K562 (cell line): Measurements from ENCODE around the gene TRIM33. TPM values are rescaled to one million over a fixed set of nuclear protein-coding genes. Genes with fewer than 3 reads are reported as not detected.

Source experiments
- AFF4 ChIP-seq: sonication (generic); formaldehyde crosslinking; IDR thresholded peaks from 2 replicates; pipeline ENCODE4 v1.8.0; 2023; ENCODE audit warnings: mild to moderate bottlenecking, missing genetic modification reagents
- ARID1B ChIP-seq: fragments of 450-650 bp; IDR thresholded peaks from 2 replicates; pipeline ENCODE4 v1.6.1; 2016; ENCODE audit warnings: antibody characterized with exemption, mild to moderate bottlenecking, inconsistent platforms
- BHLHE40 ChIP-seq: IDR thresholded peaks from 2 replicates; pipeline ENCODE4 v1.6.1; 2011; ENCODE audit warnings: low read length, improper control_type of control experiment
- GTF2B ChIP-seq: IDR thresholded peaks from 2 replicates; pipeline ENCODE4 v1.6.1; 2011; ENCODE audit not compliant: insufficient read length; ENCODE audit errors: extremely low read depth
- HMBOX1 ChIP-seq: sonication (generic); IDR thresholded peaks from 2 replicates; pipeline ENCODE4 v1.6.1; 2016
- MLLT1 ChIP-seq, 2 experiments: fragments of 450-650 bp; IDR thresholded peaks; 2 replicates each; pipeline ENCODE4 v1.6.1; 2016
- NKRF ChIP-seq: fragments of 450-650 bp; IDR thresholded peaks from 2 replicates; pipeline ENCODE4 v1.6.1; 2016; ENCODE audit warnings: borderline replicate concordance
- PHB2 ChIP-seq: fragments of 450-650 bp; IDR thresholded peaks from 2 replicates; pipeline ENCODE4 v1.6.1; 2017; ENCODE audit warnings: low read depth
- TAL1 ChIP-seq: fragments of 450-650 bp; IDR thresholded peaks from 2 replicates; pipeline ENCODE4 v1.6.1; 2016; ENCODE audit warnings: mild to moderate bottlenecking
- TCFL5 ChIP-seq: fragments of 250-450 bp; sonication (Bioruptor Pico); conservative IDR thresholded peaks from 2 replicates; pipeline ENCODE4 v1.6.1; 2021; ENCODE audit warnings: mild to moderate bottlenecking, moderate library complexity, matching md5 sums
- TEAD4 ChIP-seq, 2 experiments: sonication (generic) in 1 of 2; formaldehyde crosslinking in 1 of 2; IDR thresholded peaks; 2 replicates each; pipeline versions ENCODE4 v1.6.1 to v1.8.0; 2012 to 2022; ENCODE audit warnings: borderline replicate concordance in 1 of 2, inconsistent platforms in 1 of 2, low read length in 1 of 2, mild to moderate bottlenecking in 1 of 2, missing genetic modification reagents in 1 of 2
- ZBTB5 ChIP-seq: fragments of 450-650 bp; IDR thresholded peaks from 2 replicates; pipeline ENCODE4 v1.6.1; 2017; ENCODE audit warnings: antibody characterized with exemption
- ZHX1 ChIP-seq: fragments of 150-350 bp; conservative IDR thresholded peaks from 2 replicates; pipeline ENCODE4 v1.6.1; 2014; ENCODE audit warnings: low read length
- ZNF830 ChIP-seq: fragments of 250-450 bp; sonication (Bioruptor Pico); IDR thresholded peaks from 2 replicates; pipeline ENCODE4 v1.5.0; 2021; ENCODE audit warnings: mild to moderate bottlenecking
- polyA plus RNA-seq, 8 experiments: library from polyadenylated mRNA; depleted of rRNA in 4 of 8; stranded (reverse) in 5 of 8; unstranded in 3 of 8; fragments of >200 nt; fragmentation: Nextera tagmentation in 2 of 8; fragmentation: Illumina TruSeq in 1 of 8; extraction: Ambion mirVana in 2 of 8; extraction: Trizol in 1 of 8; gene quantifications; 2 replicates each; pipeline versions ENCODE4 v1.2.1 to v1.2.3, GENCODE V29; 2011 to 2014; ENCODE audit warnings: inconsistent platforms in 1 of 8, missing spikeins in 1 of 8
- total RNA-seq, 7 experiments: library from RNA; depleted of rRNA in 6 of 7; stranded (reverse); fragments of >200 nt in 6 of 7; fragmentation: Illumina TruSeq in 2 of 7; extraction: Trizol in 2 of 7; gene quantifications; 2 replicates each; pipeline versions ENCODE4 v1.2.1 to v1.2.3, GENCODE V29; 2011 to 2021; ENCODE audit warnings: low replicate concordance in 1 of 7

TRIM33 gene
- total and polyA plus RNA-seq, 9 of the 15 experiments (the other 6 are each of a cell fraction or from before 2014, with no cell fraction given), result 9.3 to 58.4 (median 40.2) TPM

- no peak for TF ChIP-seq ZHX1
- no peak for TF ChIP-seq MLLT1 (IDR thresholded peaks at IDR 0.05)
- TF ChIP-seq ZBTB5, result peak; percentile 94
- TF ChIP-seq TAL1, result peak; percentile 82
- TF ChIP-seq ZNF830 (CRISPR knock-in tag), result no peak
- no peak for TF ChIP-seq AFF4
- peak; percentile 81 for TF ChIP-seq TEAD4 (IDR thresholded peaks at IDR 0.05; ENCODE audit: low read length)
- no peak for TF ChIP-seq TEAD4 (CRISPR knock-in tag; IDR thresholded peaks at IDR 0.05; ENCODE audit: borderline replicate concordance)
- no peak for TF ChIP-seq TCFL5 (CRISPR knock-in tag)
- no peak for TF ChIP-seq PHB2
- no peak for TF ChIP-seq BHLHE40
- 0 out of 2 replicates have a peak, but pooled peaks have one; percentile 17 for TF ChIP-seq HMBOX1
- TF ChIP-seq ARID1B, result peak; percentile 84
- no peak for TF ChIP-seq NKRF
- no peak for TF ChIP-seq GTF2B
Measured at GRCh38 chr1:114397601-114398000, 113.4 kb downstream of the TRIM33 start (continued).
